Measurements from ENCODE around the gene ITPR2. TPM values are rescaled to one million over a fixed set of nuclear protein-coding genes. Genes with fewer than 3 reads are reported as not detected.

The ITPR2 gene
- total RNA-seq, 3 donors from 2014 or later: 33.3 to 60.8 (median 54.0) TPM

GRCh38 chr12:26806556-26806955, 26.4 kb downstream of the ITPR2 start:
- Histone ChIP-seq H3K4me3 (no peak overlapping the region), H3K9me3 (no peaks in the 10 kb centered on the region), H3K36me3 (ENCODE audit: low read depth) (no peaks in the 10 kb centered on the region), H3K4me1 (ENCODE audit: low read depth) (no peaks in the 10 kb centered on the region)
- intact Hi-C loops (cut with DNase I, micrococcal nuclease): no loop called here
- DNase-seq (no peak), ATAC-seq (no peak)
- TF ChIP-seq CTCF (IDR thresholded peaks at IDR 0.05): no peak

- Histone ChIP-seq H3K9me3 (no peaks in the 10 kb centered on the region), H3K36me3 (ENCODE audit: low read depth) (no peaks in the 10 kb centered on the region), H3K4me1 (ENCODE audit: low read depth) (no peaks in the 10 kb centered on the region), H3K4me3 (no peak overlapping the region)
- no peak for TF ChIP-seq CTCF (IDR thresholded peaks at IDR 0.05)
- intact Hi-C loops (cut with DNase I, micrococcal nuclease): no loop called here
- DNase-seq (no peak), ATAC-seq (peak; percentile 30)
Observed at GRCh38 chr12:26805401-26805971, 27.5 kb downstream of the ITPR2 start.

GRCh38 chr12:26803552-26803951, 29.4 kb downstream of the ITPR2 start:
- Histone ChIP-seq H3K9me3 (no peaks in the 10 kb centered on the region), H3K4me3 (no peak overlapping the region), H3K36me3 (ENCODE audit: low read depth) (no peaks in the 10 kb centered on the region), H3K4me1 (ENCODE audit: low read depth) (no peaks in the 10 kb centered on the region)
- intact Hi-C loops (cut with DNase I, micrococcal nuclease): no loop called here
- ATAC-seq: peak; percentile 45
- no peak for DNase-seq
- TF ChIP-seq CTCF (IDR thresholded peaks at IDR 0.05): no peak

- no peak for ATAC-seq
- intact Hi-C loops (cut with DNase I, micrococcal nuclease): no loop called here
- no peak overlapping the region for H3K4me3 ChIP-seq
- H3K9me3 ChIP-seq: no peaks in the 10 kb centered on the region
- H3K36me3 ChIP-seq (ENCODE audit: low read depth): no peaks in the 10 kb centered on the region
- TF ChIP-seq CTCF (IDR thresholded peaks at IDR 0.05): no peak
- no peaks in the 10 kb centered on the region for H3K4me1 ChIP-seq (ENCODE audit: low read depth)
- no peak for DNase-seq
Observed at GRCh38 chr12:26801486-26801885, 31.5 kb downstream of the ITPR2 start.

- ATAC-seq (no peak), DNase-seq (no peak)
- intact Hi-C loops (cut with DNase I, micrococcal nuclease): no loop called here
- H3K9me3 ChIP-seq: no peaks in the 10 kb centered on the region
- H3K4me1 ChIP-seq (ENCODE audit: low read depth): no peaks in the 10 kb centered on the region
- H3K36me3 ChIP-seq (ENCODE audit: low read depth): no peaks in the 10 kb centered on the region
- no peak overlapping the region for H3K4me3 ChIP-seq
- no peak for TF ChIP-seq CTCF (IDR thresholded peaks at IDR 0.05)
Observed at GRCh38 chr12:26800858-26801257, 32.1 kb downstream of the ITPR2 start.

- no peak for TF ChIP-seq CTCF (IDR thresholded peaks at IDR 0.05)
- DNase-seq (no peak), ATAC-seq (no peak)
- H3K9me3 ChIP-seq: no peaks in the 10 kb centered on the region
- H3K4me1 ChIP-seq (ENCODE audit: low read depth): no peaks in the 10 kb centered on the region
- no peaks in the 10 kb centered on the region for H3K36me3 ChIP-seq (ENCODE audit: low read depth)
- no peak overlapping the region for H3K4me3 ChIP-seq
- intact Hi-C loops (cut with DNase I, micrococcal nuclease): no loop called here
Observed at GRCh38 chr12:26800347-26800746, 32.6 kb downstream of the ITPR2 start.

Measured in mucosa of descending colon (tissue), 3 donors.